GM18867 (cell line): ENCODE data around the gene MYO18A.
"Not testable (repeated sequence)": the region's sequence is repeated elsewhere in the genome, so short reads cannot be mapped to it uniquely, and the experiment has no call there.

Source experiments
- ATAC-seq: cut with Tn5 transposase; IDR thresholded peaks from one replicate; pipeline ENCODE4 v1.9.1; 2021; ENCODE audit warnings: mild to moderate bottlenecking, moderate library complexity; ENCODE audit not compliant: unreplicated experiment

Gene MYO18A

GRCh38 chr17:29108823-29109476 is 71.2 kb downstream of the MYO18A start:
- no peak for ATAC-seq

GRCh38 chr17:29107933-29108822 is 72.0 kb downstream of the MYO18A start:
- no peak for ATAC-seq

- ATAC-seq, result no peak
Observed at GRCh38 chr17:29107084-29107483, 73.1 kb downstream of the MYO18A start.

- no peak for ATAC-seq
Observed at GRCh38 chr17:29103341-29103740, 76.9 kb downstream of the MYO18A start.

GRCh38 chr17:29102741-29103181 is 77.4 kb downstream of the MYO18A start:
- ATAC-seq, result no peak

- ATAC-seq, result no peak
Observed at GRCh38 chr17:29102046-29102445, 78.2 kb downstream of the MYO18A start.

GRCh38 chr17:29100296-29100695 is 79.9 kb downstream of the MYO18A start:
- ATAC-seq, result no peak

GRCh38 chr17:29099527-29099926 is 80.7 kb downstream of the MYO18A start:
- ATAC-seq, result no peak

- ATAC-seq, result no peak
Observed at GRCh38 chr17:29096094-29096493, 84.1 kb downstream of the MYO18A start.

GRCh38 chr17:29095439-29095838 is 84.8 kb downstream of the MYO18A start:
- ATAC-seq, result no peak

GRCh38 chr17:29094101-29094708 is 86.0 kb downstream of the MYO18A start:
- no peak for ATAC-seq

GRCh38 chr17:29093090-29093871 is 86.9 kb downstream of the MYO18A start:
- no peak for ATAC-seq

GRCh38 chr17:29091606-29092289 is 88.5 kb downstream of the MYO18A start:
- no peak for ATAC-seq

- no peak for ATAC-seq
Observed at GRCh38 chr17:29090750-29091605, 89.2 kb downstream of the MYO18A start.

- ATAC-seq, result no peak
Observed at GRCh38 chr17:29090108-29090507, 90.1 kb downstream of the MYO18A start.

- ATAC-seq, result no peak
Observed at GRCh38 chr17:29089601-29090044, 90.6 kb downstream of the MYO18A start.

- ATAC-seq, result not testable (repeated sequence)
Observed at GRCh38 chr17:29088782-29089181, 91.4 kb downstream of the MYO18A start.

GRCh38 chr17:29086628-29087332 is 93.4 kb downstream of the MYO18A start:
- ATAC-seq, result no peak

GRCh38 chr17:29085223-29085622 is 95.0 kb downstream of the MYO18A start:
- ATAC-seq, result no peak
